Keratinocyte (primary cell): ENCODE results near the gene PRELID1. TPM values are rescaled to one million over a fixed set of nuclear protein-coding genes. Genes with fewer than 3 reads are reported as not detected.
A peak's percentile ranks its signal among the peaks of the same experiment; 100 is the strongest.

Experiments
- DNase-seq: peaks from one replicate; pipeline ENCODE4 v3.0.0-alpha.2; 2011; ENCODE audit warnings: low read depth, missing footprints, low spot score
- FAIRE-seq: peaks from 2 replicates; lab custom pipeline; 2011; peaks lifted over from hg19 to GRCh38; lab: Jason Lieb, UNC
- H2AFZ ChIP-seq: 2 replicates; pipeline ENCODE4 v1.6.0; 2012; ENCODE audit warnings: low read length, control low read depth, inconsistent platforms; ENCODE audit not compliant: control insufficient read depth
- H3K27ac ChIP-seq: 2 replicates; pipeline ENCODE4 v1.5.1; 2011; ENCODE audit warnings: low read length; ENCODE audit not compliant: control insufficient read depth, insufficient read depth
- H3K27me3 ChIP-seq: 3 replicates; pipeline ENCODE4 v1.6.0; 2011; ENCODE audit warnings: low read length; ENCODE audit not compliant: control insufficient read depth, insufficient read depth; ENCODE audit errors: extremely low read depth
- H3K36me3 ChIP-seq, 2 experiments: 2 replicates in 1 of 2; 3 replicates in 1 of 2; pipeline ENCODE4 v1.5.1; 2011; ENCODE audit warnings: low read length in 2 of 2, mild to moderate bottlenecking in 1 of 2; ENCODE audit not compliant: control insufficient read depth in 2 of 2, insufficient read depth in 2 of 2; ENCODE audit errors: extremely low read depth in 1 of 2
- H3K4me1 ChIP-seq: 3 replicates; pipeline ENCODE4 v1.5.1; 2011; ENCODE audit warnings: low read length; ENCODE audit not compliant: control insufficient read depth, insufficient read depth; ENCODE audit errors: extremely low read depth
- H3K4me2 ChIP-seq: 3 replicates; pipeline ENCODE4 v1.6.0; 2011; ENCODE audit warnings: low read depth, low read length; ENCODE audit not compliant: control insufficient read depth, insufficient read depth; ENCODE audit errors: extremely low read depth
- H3K4me3 ChIP-seq, 3 experiments: fragments of 200-600 bp in 1 of 3; sonication (generic) in 1 of 3; 2 replicates in 2 of 3; 3 replicates in 1 of 3; pipeline ENCODE4 v1.5.1; 2011 to 2016; ENCODE audit warnings: low read length in 3 of 3, mild to moderate bottlenecking in 3 of 3, control low read depth in 2 of 3, inconsistent platforms in 1 of 3, low read depth in 1 of 3, mixed read lengths in 1 of 3, mixed run types in 1 of 3, moderate library complexity in 1 of 3; ENCODE audit not compliant: control insufficient read depth in 2 of 3, insufficient read depth in 2 of 3; ENCODE audit errors: extremely low read depth in 1 of 3
- H3K79me2 ChIP-seq: 2 replicates; pipeline ENCODE4 v1.6.0; 2012; ENCODE audit warnings: low read length; ENCODE audit not compliant: control insufficient read depth, insufficient read depth
- H3K9ac ChIP-seq: 3 replicates; pipeline ENCODE4 v1.6.0; 2011; ENCODE audit warnings: low read length; ENCODE audit not compliant: control insufficient read depth, insufficient read depth; ENCODE audit errors: extremely low read depth
- H3K9me1 ChIP-seq: 3 replicates; pipeline ENCODE4 v1.6.0; 2011; ENCODE audit warnings: low read length; ENCODE audit not compliant: control insufficient read depth, insufficient read depth; ENCODE audit errors: extremely low read depth
- H3K9me3 ChIP-seq: 2 replicates; pipeline ENCODE4 v1.5.1; 2012; ENCODE audit warnings: low read depth, low read length; ENCODE audit not compliant: control insufficient read depth
- H4K20me1 ChIP-seq: 3 replicates; pipeline ENCODE4 v1.6.0; 2011; ENCODE audit warnings: low read length; ENCODE audit not compliant: control insufficient read depth, insufficient read depth; ENCODE audit errors: extremely low read depth
- CTCF ChIP-seq, 3 experiments: IDR thresholded peaks in 1 of 3; conservative IDR thresholded peaks in 1 of 3; optimal IDR thresholded peaks in 1 of 3; 2 replicates in 2 of 3; 3 replicates in 1 of 3; pipeline versions ENCODE3 to v1.5.1; 2011; ENCODE audit warnings: low read length in 3 of 3, mild to moderate bottlenecking in 3 of 3, moderate library complexity in 2 of 3, control low read depth in 1 of 3, inconsistent platforms in 1 of 3; ENCODE audit not compliant: insufficient read depth in 2 of 3; ENCODE audit errors: extremely low read depth in 1 of 3
- EZH2 ChIP-seq: IDR thresholded peaks from one replicate; pipeline ENCODE4 v1.6.1; 2012; ENCODE audit warnings: inconsistent platforms, mild to moderate bottlenecking, low read length, moderate library complexity
- dilution Hi-C: fragments of 300-500 bp; cut with MboI; formaldehyde crosslinking; loops from one replicate; pipeline ENCODE4 v1.7.0; 2020; ENCODE audit warnings: low sequenced_read_pairs; ENCODE audit not compliant: extremely low pct_ligation_motif_present
- polyA plus RNA-seq, 5 experiments: library from polyadenylated mRNA; depleted of rRNA in 3 of 5; stranded (reverse) in 3 of 5; stranded (forward) in 1 of 5; unstranded in 1 of 5; fragments of >200 nt; gene quantifications; 1 replicate in 1 of 5; 2 replicates in 3 of 5; 3 replicates in 1 of 5; pipeline versions ENCODE4 v1.2.1 to v1.2.3, GENCODE V29; 2011 to 2012; ENCODE audit warnings: missing spikeins in 2 of 5, low read depth in 1 of 5, low replicate concordance in 1 of 5

PRELID1 gene
- polyA plus RNA-seq, 1 donor (not counting 4 experiments of a cell fraction or from before 2014, with no cell fraction given) = 245 TPM

GRCh38 chr5:177349762-177350161 lies 46.2 kb downstream of the PRELID1 start:
- Histone ChIP-seq H3K4me3 (peak overlapping the region in 1 of 3 experiments; percentile 92), H3K9ac (peak overlapping the region; percentile 98)
- dilution Hi-C loops = no loop called here

GRCh38 chr5:177350776-177351391 lies 47.3 kb downstream of the PRELID1 start:
- Histone ChIP-seq H3K4me1 (peaks cover 25% of the 10 kb centered on the region), H4K20me1 (peaks cover 4% of the 10 kb centered on the region), H3K36me3 (peaks cover 7 to 23% of the 10 kb centered on the region in 2 experiments), H3K9me1 (no peaks in the 10 kb centered on the region), H3K9ac (peak overlapping the region; percentile 98), H2AFZ (peak overlapping the region; percentile 96), H3K79me2 (peaks cover 53% of the 10 kb centered on the region), H3K4me3 (peak overlapping the region; percentile 87 to 95 (median 92)), H3K9me3 (no peaks in the 10 kb centered on the region), H3K4me2 (peak overlapping the region; percentile 95), H3K27ac (peak overlapping the region; percentile 95), H3K27me3 (no peaks in the 10 kb centered on the region)
- dilution Hi-C loops = no loop called here
- FAIRE-seq (no peak), DNase-seq (no peak)
- TF ChIP-seq CTCF (optimal IDR thresholded peaks at IDR 0.05 in 1 of 3, IDR thresholded peaks at IDR 0.05 in 1 of 3, conservative IDR thresholded peaks at IDR 0.05 in 1 of 3; ENCODE audit: extremely low read depth in 1 of 3, insufficient read depth in 2 of 3, low read length in 3 of 3) (no peak), EZH2 (no peak)

More at GRCh38 chr5:177349762-177350161, 46.2 kb downstream of the PRELID1 start:
- peaks cover 25% of the 10 kb centered on the region for H3K4me1 ChIP-seq
- TF ChIP-seq EZH2 = no peak
- TF ChIP-seq CTCF (optimal IDR thresholded peaks at IDR 0.05 in 1 of 3, IDR thresholded peaks at IDR 0.05 in 1 of 3, conservative IDR thresholded peaks at IDR 0.05 in 1 of 3; ENCODE audit: extremely low read depth in 1 of 3, insufficient read depth in 2 of 3, low read length in 3 of 3) = no peak
- peak overlapping the region; percentile 95 for H3K4me2 ChIP-seq
- no peak for FAIRE-seq
- DNase-seq = no peak
- H3K27me3 ChIP-seq = no peaks in the 10 kb centered on the region
- no peaks in the 10 kb centered on the region for H3K9me1 ChIP-seq
- peaks cover 4% of the 10 kb centered on the region for H4K20me1 ChIP-seq
- no peak overlapping the region for H3K27ac ChIP-seq
- no peaks in the 10 kb centered on the region for H3K9me3 ChIP-seq
- peaks cover 12 to 23% of the 10 kb centered on the region in 2 experiments for H3K36me3 ChIP-seq
- peaks cover 61% of the 10 kb centered on the region for H3K79me2 ChIP-seq
- H2AFZ ChIP-seq = no peak overlapping the region
